Stimulated activated CD4-positive, alpha-beta T cell treated with anti-CD3 and anti-CD28 coated beads, Interleukin-1b, Interleukin-23, amount 100 ng/mL, for 4 hours (primary cell): ENCODE measurements around the gene TMEM81.

Experiments
- DNase-seq, 2 donors: peaks; one replicate each; pipeline ENCODE4 v3.0.0-alpha.2; 2020; ENCODE audit warnings: low read depth in 2 of 2

TMEM81 gene, protein sequence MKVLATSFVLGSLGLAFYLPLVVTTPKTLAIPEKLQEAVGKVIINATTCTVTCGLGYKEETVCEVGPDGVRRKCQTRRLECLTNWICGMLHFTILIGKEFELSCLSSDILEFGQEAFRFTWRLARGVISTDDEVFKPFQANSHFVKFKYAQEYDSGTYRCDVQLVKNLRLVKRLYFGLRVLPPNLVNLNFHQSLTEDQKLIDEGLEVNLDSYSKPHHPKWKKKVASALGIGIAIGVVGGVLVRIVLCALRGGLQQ

DNA sequence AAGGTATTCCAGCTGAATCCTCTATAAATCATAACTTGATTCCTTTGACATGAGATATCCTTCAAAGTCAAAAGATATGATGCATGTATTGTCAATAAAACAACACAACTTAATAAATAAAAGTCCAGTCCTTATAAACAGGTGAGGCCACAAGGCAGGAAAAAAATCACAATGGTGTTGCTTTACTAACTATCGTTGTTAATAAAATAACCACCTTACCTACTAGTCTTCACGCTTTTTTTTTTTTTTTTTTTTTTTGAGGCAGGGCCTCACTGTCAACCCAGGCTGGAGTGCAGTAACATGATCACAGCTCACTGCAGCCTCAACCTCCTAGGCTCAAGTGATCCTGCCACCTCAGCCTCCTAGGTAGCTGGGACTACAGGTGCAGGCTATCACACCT is at the start of gene TMEM81:
TSS of gene TMEM81 (minus strand) at position 101 of the 400 bp plus-strand sequence. CDS start 140 bp downstream, outside the sequence.
- DNase-seq = no peak

DNA sequence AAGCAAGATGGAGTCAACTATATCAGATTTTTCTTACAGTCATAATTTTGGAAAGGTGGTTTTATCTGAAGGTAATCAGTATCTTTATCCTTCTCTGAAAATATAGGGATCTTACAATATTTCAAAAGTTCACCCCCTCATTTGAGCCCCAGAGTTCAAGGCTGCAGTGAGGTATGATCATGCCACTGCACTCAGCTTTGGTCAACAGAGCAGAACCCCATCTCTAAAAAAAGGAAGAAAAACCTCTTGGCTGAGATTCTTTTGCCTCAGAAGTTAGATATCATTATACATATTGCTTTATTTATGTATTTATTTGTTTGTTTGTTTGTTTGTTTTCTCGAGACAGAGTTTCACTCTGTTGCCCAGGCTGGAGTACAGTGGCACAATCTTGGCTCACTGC is 49.0 kb upstream of the TMEM81 start:
- no peak for DNase-seq

DNA sequence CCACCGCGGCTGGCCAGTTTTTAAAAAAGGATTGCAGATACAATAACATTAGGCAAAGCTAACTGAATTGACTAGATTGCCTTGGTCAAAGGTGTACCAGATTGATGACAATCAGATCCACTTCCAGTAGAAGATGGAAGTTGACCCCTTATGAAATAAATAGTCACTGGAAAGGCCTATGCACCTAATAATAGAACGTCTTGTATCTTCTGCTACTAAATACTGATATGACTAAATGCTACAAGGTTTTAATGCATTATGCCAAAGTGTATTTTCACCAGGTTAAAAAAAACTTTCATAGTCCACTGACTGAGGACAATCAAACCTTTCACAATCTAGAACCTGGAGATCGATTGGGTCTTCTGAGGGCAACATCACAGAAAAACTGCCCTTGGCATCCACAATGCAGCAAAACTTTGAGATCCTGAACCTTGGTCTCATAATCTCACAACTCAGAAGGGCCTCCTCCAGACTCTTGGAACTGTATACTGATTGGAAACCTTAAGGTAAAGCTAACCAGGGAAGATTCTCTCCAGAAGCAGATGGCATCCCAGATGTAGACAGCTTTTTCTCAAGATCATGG is 45.3 kb upstream of the TMEM81 start:
- DNase-seq = no peak

DNA sequence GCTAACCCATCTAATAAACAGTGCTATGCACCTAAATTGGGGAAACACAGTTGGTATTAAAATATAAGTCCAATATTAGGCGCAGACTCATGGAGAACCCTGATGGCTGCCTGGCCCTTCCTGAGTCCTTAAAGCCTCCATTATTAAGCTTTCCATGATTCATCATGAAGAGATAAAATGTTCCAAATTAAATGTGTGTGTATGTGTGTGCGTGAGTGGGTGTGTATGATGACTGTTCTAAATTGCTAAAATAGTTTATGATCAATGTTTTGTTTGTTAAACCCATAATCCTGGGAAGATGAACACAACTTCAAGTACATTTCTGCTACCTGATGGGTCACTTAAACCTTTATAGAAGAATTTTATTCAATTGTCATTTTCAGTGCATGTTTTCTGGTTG is 43.8 kb upstream of the TMEM81 start:
- DNase-seq = no peak

DNA sequence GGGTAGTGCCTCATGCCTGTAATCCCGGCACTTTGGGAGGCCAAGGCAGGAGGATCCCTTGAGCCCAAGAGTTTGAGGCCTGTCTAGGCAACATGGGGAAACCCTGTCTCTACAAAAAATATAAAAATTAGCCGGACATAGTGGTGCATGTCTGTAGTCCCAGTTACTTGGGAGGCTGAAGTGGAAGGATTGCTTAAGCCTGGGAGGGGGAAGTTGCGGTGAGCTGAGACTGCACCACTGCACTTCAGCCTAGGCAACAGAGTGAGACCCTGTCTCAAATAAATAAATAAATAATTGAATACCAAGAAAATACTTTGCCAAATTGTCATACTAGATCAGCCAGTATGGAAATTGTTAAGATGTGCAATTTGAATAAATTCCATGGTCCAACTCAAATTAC is 43.4 kb upstream of the TMEM81 start:
- no peak for DNase-seq

DNA sequence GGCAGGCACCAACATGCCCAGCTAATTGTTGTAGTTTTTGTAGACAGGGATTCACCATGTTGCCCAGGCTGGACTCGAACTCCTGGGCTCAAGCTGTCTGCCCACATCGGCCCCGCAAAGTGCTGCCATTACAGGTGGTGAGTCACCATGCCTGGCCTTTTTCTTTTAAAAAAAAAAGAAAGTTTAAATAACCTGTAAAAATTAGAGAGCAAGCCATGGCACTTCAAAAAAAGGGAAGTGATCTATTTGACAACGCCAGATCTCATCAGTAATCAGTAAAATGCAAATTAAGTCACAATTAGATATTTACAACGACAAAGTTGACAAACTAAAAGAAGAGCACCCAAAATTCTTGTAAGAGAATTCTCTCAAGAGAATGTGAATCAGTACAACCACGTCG is 40.5 kb upstream of the TMEM81 start:
- no peak for DNase-seq

DNA sequence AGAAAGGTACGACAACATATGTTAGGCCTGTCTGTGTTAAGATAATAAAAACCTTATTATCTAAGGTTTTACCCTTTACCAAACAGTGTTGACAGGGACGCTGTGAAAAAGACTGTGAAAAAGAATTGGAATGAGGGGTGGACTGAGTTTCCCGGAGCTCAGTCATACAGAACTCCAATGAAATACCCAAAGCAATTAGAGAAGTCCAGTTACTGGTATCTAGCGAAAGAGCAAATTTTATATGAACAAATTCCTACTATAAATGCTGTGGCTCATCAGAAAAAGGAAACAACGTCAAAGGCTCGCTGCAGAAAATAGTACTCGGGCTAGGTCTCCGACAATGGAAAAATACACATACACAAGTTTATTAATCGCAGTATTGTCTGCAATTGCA is 38.2 kb upstream of the TMEM81 start:
- DNase-seq = no peak

DNA sequence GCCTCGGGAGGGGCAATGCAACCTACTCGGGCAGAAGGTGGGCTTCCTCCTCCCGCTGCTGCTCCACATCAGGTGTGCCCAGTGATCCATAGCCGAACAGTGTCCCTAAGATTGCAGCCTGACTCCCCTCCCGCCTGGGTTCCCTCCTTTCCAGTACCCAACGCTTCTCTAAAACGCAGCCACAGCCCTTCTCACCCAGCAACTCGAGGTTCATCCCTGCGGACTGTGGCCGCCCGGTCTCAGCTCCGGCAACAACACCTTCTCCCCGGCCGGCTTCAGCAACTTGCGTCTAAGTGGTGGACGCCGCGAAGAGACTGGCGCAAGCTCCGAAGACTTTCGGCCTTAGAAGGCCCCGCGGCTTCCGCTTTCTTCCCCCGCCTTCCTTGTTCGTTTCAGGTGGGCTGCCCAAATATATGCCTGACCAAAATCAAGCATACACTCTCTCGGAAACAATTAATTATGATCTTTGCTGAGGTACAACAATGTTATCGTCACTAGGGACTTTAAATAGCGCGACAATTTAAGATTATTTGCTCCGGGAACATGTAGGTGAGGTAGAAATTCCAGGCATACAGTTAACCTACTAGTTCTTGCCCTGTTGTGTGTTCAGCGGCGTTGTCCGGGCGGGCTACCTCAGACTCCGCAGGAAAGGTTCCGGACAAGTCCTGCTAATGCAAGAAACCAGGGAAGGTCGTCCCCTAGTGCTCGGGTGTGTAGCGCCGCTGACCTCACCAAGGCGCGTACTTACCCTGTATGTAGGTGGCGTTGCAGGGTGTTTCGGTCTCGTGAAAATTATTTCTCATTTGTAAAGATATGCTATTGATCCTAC is 37.6 kb upstream of the TMEM81 start, which contains the start of gene RBBP5:
TSS of gene RBBP5 (minus strand) at position 319 of the 829 bp plus-strand sequence. CDS start at position 214, 105 bp downstream.
- peak; percentile 86 to 94 for DNase-seq

DNA sequence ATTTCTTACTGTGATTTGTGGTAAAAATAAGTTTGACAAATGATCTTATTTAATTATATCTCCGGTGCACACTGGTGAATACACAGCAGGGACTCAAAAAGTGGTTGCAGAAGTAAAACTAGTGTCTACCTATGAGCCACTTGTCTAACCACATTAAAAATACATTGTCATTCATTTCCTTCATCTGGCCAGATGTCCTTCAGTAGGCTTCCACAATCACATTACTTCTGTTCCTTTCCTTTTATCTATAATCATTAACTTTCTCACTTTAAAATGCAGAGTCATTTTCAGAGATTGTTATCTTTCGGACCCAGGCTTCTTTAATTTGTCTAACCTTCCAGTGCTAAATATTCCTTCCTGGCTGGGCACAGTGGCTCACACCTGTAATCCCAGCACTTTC is 34.5 kb upstream of the TMEM81 start:
- DNase-seq = no peak

DNA sequence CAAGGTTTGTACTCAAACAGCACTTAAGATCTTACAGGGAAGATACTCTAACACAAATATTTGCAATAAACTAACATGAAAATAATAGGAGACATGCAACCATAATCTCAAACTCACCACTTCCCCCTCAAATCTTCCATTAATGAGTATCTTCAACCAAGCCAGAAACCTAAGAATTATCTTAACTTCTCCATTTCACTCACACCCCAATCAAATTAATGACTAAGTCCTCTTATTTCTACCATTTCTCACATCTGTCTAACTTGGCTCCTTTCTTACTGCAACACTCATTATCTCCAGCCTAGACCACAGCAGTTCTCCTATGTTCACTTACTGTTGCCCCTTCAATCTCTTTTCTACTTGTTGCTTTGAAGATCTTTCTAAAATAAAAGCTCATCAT is 27.1 kb upstream of the TMEM81 start:
- no peak for DNase-seq

DNA sequence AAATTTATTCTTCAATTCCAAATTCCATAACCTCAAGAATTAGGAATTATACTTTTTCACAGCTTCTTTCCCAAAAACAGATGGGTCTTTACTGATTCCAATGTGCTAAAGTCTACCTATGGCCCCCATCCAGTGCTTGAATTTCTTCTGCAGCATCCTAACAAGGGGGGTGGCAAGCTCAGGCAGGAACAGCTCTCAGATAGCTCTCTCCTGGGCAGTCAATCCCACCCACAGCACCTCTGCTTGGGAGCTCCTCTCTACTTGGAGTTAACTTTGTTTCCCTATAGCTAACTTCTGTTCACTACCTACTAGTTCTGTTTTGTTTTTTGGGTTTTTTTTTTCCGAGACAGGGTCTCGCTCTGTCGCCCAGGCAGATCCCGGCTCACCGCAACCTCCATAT is 25.5 kb upstream of the TMEM81 start:
- DNase-seq = no peak

DNA sequence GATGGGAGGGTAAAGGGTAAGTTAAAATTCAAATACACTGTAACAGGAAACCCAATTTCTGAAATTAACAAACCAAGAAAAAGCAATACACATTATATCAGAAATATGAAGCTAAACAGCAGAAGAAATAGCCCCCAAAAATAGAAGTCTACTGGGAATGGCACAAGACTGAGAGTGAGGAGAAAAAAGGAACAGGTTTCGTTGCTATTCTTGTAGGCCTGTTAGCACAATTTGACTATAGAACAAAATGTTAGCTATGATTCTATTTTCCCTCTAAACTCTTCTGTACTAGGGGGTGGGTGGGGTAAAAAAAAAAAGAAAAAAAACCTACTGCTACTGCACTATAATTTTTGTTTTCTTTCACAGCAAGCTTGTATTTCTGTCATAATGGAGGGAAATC is 25.0 kb upstream of the TMEM81 start:
- no peak for DNase-seq

DNA sequence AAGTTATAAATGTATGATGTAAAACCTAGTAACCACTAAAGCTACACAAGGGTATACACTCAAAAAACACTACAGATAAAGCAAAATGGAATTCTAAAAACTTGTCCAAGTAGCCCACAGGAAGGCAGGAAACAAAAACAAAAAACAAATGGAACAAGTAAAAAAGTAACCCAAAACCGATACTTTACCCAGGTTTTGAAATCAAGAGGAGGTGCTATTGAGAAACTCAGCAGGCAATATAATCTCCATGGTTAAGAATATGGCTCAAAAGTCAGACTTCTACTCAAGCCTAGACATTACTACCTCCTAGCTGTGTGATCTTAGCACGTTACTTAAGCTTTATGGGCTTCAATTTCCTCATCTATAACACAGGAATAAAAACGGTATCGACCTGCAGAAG is 24.2 kb upstream of the TMEM81 start:
- no peak for DNase-seq

DNA sequence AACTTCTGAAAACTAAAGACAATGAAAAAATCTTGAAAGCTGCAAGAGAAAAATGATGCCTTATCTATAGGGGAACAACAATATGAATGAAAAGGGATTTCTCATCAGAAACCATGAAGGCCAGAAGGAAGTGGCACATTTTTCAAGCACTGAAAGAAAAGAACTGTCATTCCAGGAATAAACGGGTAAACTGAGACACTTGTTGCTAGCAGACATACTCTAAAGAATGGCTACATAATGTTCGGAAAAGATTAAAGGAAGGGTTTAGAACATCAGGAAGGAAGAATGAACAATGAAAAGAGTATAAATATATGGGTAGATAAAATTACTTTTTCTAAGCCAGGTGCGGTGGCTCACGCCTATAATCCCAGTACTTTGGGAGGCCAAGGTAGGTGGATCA is 23.1 kb upstream of the TMEM81 start:
- no peak for DNase-seq

DNA sequence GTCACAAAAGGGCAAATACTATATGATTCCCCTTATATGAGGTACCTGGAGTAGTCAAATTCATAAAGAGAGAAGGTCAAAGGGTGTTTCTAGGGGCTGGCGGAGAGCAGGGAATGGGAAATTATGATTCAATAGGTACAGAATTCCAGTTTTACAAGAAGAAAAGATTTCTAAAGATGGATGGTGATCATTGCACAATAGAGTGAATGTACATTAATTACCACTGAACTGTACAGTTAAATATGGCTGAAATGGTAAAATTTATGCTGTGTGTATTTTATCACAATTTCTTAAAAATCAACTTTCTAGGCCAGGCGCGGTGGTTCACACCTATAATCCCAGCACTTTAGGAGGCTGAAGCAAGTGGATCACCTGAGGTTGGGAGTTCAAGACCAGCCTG is 18.1 kb upstream of the TMEM81 start:
- no peak for DNase-seq

DNA sequence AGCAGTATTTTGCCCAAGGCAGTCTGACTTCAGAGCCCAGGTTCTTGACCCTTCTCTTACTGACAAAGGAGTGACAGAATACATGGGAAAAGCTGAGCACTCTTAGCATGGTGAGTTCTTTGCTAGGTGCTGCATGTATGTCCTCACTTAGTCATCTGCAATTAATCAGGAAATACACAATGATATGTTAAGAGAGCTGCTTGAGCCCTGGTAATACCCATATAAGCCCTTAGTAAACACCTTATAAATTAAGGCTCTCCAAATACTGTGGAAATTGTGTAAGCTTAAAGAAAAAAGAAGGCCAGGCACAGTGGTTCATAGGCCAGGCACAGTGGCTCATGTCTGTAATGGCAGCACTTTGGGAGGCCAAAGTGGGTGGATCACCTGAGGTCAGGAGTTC is 14.0 kb upstream of the TMEM81 start:
- DNase-seq = no peak

DNA sequence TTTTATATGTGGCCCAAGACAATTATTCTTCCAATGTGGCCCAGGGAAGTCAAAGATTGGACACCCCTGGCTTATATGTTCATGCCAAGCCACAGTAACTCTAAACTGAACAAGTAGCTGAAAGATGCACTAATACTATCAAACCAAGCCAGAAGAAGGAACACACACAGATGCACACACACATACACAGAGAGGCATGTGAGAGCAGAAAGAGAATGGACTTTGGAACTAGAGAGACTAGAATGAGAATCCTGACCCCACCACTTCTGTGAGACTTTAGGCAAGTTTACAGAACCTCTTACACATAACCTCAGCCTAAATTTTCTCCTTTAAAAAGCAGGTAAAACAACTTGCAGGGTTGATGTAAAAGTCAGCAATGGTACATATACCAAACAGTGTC is 11.2 kb upstream of the TMEM81 start:
- no peak for DNase-seq

DNA sequence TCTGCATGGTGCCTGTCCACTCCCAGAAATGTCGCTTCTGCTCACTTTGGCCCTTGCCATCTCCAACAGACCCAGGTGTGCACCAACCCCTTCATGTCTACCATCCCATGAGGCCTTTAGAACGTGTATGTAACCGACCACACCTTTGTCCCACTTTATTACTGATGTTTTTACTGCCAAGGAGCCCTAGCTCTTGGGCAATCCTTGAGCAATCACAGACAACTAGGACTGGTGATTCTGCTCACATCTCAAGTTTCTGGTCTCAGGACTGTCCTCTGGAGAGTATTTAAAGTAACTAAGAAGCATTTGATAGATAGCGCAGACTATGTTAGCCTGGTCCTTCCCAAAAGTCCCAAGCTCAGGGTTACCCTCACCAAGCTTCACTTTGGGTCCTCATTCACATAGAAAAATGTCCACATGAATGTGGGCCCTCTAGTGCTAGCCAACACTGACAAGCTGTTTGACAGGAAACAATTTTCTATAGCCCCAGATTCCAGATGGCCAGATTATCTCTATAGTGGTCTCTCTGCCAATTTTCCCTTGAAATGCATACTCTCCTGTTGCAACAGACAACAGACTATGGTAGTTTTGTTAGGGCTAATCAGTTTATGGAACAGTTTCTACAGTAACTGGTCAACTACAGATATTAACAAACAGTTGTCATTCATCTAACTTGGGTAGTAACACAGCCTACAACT is 6.9 kb upstream of the TMEM81 start:
- DNase-seq = no peak

DNA sequence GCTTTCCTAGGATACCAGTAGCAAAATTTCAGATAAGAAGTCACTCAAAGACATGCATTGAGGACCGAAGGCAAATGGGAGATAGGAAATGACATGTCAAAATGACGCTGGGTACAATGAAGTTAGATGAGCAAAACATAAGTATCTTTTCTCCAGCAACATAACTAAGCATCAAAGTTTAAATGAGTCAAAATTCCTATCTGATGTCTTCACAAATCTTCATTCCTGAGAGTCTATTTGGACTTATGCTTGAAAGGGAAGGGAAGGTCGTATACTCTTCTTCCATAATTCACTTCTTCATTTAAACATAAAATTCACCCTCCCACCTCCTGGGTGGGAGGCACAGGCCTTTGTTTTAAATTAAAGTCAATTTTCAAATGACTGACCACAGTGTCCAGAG is 4.1 kb upstream of the TMEM81 start:
- DNase-seq = no peak

DNA sequence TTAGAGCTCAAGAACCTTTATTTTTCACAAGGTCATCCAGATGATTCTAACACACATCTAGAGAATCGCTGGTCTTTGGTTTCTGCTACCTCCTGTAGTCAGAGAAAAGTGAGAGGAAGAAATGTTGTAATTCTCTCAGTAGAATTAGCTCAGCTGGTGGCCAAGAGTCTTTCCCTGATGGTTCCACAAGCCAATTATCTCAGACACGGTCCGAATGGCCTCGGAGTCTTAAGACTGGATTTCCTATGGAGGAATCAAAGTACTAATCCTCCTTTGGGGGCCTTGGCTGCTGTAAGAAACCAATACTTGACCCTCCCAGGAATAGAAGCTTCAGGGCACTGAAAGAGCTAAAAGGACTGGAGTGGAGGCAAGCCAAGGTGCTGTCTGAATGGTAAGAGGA is 1.8 kb downstream of the TMEM81 start:
- DNase-seq = no peak

DNA sequence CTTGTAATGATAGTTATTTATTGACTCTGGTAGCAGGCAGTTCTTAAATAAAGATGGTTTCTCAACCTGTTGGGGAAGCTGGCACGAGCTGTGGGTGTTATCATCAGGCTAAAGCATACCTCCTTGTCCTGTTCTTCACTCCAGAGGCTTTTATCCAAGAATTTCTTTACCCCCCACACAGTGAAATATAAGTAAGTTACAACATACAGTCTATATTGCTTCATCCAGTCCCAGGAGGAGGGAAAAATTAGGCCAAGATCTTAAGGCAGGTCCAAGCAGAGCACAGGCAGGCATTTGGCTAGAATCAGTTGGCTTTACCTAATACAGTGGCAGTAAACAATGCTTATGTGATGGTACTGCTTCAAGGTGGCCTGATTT is 6.3 kb downstream of the TMEM81 start:
- no peak for DNase-seq

DNA sequence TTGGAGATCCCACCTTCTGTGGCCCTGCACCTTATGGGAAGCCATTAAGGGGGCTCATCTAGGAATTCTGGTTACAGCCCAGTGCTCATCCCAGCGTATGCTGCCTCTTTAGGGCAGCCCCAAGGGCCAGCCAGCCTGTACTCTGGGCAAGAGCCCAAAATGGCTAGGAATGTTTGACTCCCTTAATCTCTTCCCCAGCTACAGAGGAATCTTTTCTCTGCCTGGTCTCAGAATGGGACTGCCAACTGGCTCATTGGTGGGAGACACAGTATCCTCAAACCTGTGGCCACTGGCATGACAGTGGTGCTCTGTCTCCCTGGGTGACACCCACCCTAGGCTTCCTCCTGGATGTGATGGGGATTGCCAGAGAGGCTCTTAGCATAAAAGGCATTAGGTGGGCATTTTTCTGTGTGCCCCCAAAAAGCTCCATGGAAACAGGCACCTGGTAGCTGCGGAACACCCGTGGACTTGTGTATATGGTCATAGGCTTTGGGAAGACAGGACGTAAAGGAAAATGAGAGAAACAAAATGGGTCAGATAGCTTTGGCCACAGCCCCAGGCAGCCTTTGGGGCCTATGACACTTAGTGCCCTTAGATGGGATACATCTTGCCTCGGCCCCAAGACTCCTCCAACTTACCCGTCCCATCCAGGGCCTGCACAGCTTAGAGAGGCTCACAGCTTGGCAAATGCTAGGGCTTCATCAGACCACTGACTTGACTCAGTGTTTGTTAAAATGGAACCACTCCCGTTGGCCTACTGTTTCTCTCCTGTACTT is 6.9 kb downstream of the TMEM81 start:
- no peak for DNase-seq
